Naive thymus-derived CD8-positive, alpha-beta T cell (primary cell): ENCODE results near the gene HDAC3. TPM values are rescaled to one million over a fixed set of nuclear protein-coding genes. Genes with fewer than 3 reads are reported as not detected.
"Not testable (repeated sequence)": the region's sequence is repeated elsewhere in the genome, so short reads cannot be mapped to it uniquely, and the experiment has no call there.

Experiments used
- ATAC-seq, 2 donors: fragments of 150-1000 bp; cut with Tn5 transposase in 1 of 2; sonication (Bioruptor Pico), chemical (Tn5 transposase) in 1 of 2; 1 replicate in 1 of 2; 2 replicates in 1 of 2; pipeline ENCODE4 v1.10.0; 2021; ENCODE audit warnings: mild to moderate bottlenecking in 2 of 2, moderate library complexity in 2 of 2
- POLR2A ChIA-PET: fragments of 350-600 bp; sonication (Branson Sonifier 250); formaldehyde crosslinking; loops from one replicate; lab custom pipeline; 2021; ENCODE audit warnings: antibody characterized with exemption; lab: Charles Lee
- DNase-seq, 10 donors: peaks; one replicate each; pipeline versions ENCODE4 v3.0.0 to v3.0.0-alpha.2; 2020 to 2022
- H3K27ac Mint-ChIP-seq, 10 donors: one replicate each; pipeline ENCODE4 v1.8.0; 2020 to 2022; ENCODE audit warnings: mild to moderate bottlenecking in 10 of 10, mixed read lengths in 10 of 10, moderate library complexity in 4 of 10, inconsistent platforms in 1 of 10
- H3K27me3 Mint-ChIP-seq, 5 donors: one replicate each; pipeline ENCODE4 v1.8.0; 2021 to 2022; ENCODE audit warnings: mixed read lengths in 5 of 5
- H3K36me3 Mint-ChIP-seq, 3 donors: one replicate each; pipeline ENCODE4 v1.8.0; 2020 to 2022; ENCODE audit warnings: mixed read lengths in 3 of 3, mild to moderate bottlenecking in 2 of 3, inconsistent platforms in 1 of 3
- H3K4me1 Mint-ChIP-seq, 4 donors: one replicate each; pipeline ENCODE4 v1.8.0; 2021 to 2022; ENCODE audit warnings: mixed read lengths in 4 of 4
- H3K4me3 Mint-ChIP-seq, 10 donors: one replicate each; pipeline ENCODE4 v1.8.0; 2020 to 2022; ENCODE audit warnings: mild to moderate bottlenecking in 10 of 10, mixed read lengths in 10 of 10, moderate library complexity in 6 of 10, inconsistent platforms in 1 of 10
- H3K9me3 Mint-ChIP-seq, 9 donors: one replicate each; pipeline ENCODE4 v1.8.0; 2020 to 2022; ENCODE audit warnings: mixed read lengths in 9 of 9, mild to moderate bottlenecking in 3 of 9, inconsistent platforms in 1 of 9, moderate library complexity in 1 of 9
- polyA plus RNA-seq, 3 donors: library from polyadenylated mRNA; unstranded; fragments of 300-500 nt; fragmentation: Illumina TruSeq; gene quantifications; one replicate each; pipeline ENCODE4 v1.2.3, GENCODE V29; 2021
- total RNA-seq, 8 experiments: library from RNA in 2 of 8; stranded (reverse) in 2 of 8; gene quantifications; one replicate each; pipeline ENCODE4 v1.2.3 and lab custom pipeline; 2021 to 2026

The HDAC3 gene
- total and polyA plus RNA-seq, 5 experiments from 2014 or later: 71.1 to 100 (median 85.7) TPM

- Mint-ChIP-seq H3K4me1 (peaks cover 30 to 97% (median 85%) of the 10 kb centered on the region in 4 donors), H3K27me3 (no peaks in the 10 kb centered on the region), H3K36me3 (peaks cover 0 to 17% (median 2%) of the 10 kb centered on the region in 3 donors), H3K9me3 (no peaks in the 10 kb centered on the region), H3K4me3 (peak overlapping the region; percentile 12 to 80 (median 61)), H3K27ac (peak overlapping the region; percentile 25 to 95 (median 89))
- POLR2A ChIA-PET: interaction anchor here (0.7 kb wide), 1 partner anchor 1234 kb away, joined by 3 read pairs; no protein-coding TSS in a partner anchor
- ATAC-seq (no peak), DNase-seq (no peak)
Measured at GRCh38 chr5:141611289-141611688, 25.4 kb downstream of the HDAC3 start.

- H3K4me3 Mint-ChIP-seq: peak overlapping the region in 9 of 10 donors; percentile 15 to 79 (median 57)
- POLR2A ChIA-PET: interaction anchor here (0.6 to 5.3 kb wide), 3 partner anchors 8 to 60 kb away, joined by 3 to 70 read pairs (median 4); partner anchors contain the start of gene DIAPH1
Measured at GRCh38 chr5:141609921-141610320, 26.7 kb downstream of the HDAC3 start.

GRCh38 chr5:141609044-141609443 is 27.6 kb downstream of the HDAC3 start:
- Mint-ChIP-seq H3K36me3 (peaks cover 0 to 15% (median 2%) of the 10 kb centered on the region in 3 donors), H3K4me1 (peaks cover 29 to 98% (median 86%) of the 10 kb centered on the region in 4 donors), H3K27me3 (no peaks in the 10 kb centered on the region), H3K9me3 (no peaks in the 10 kb centered on the region), H3K4me3 (peak overlapping the region in 7 of 10 donors; percentile 4 to 79 (median 66)), H3K27ac (peak overlapping the region in 9 of 10 donors; percentile 29 to 95 (median 90))
- ATAC-seq (no peak), DNase-seq (no peak)
- POLR2A ChIA-PET: interaction anchor here (0.7 to 5.3 kb wide), 5 partner anchors 9 to 74 kb away, joined by 3 to 70 read pairs (median 4); partner anchors contain the start of gene DIAPH1

More at GRCh38 chr5:141609921-141610320, 26.7 kb downstream of the HDAC3 start:
- H3K27me3 Mint-ChIP-seq, ATAC-seq, DNase-seq, H3K9me3 Mint-ChIP-seq: not testable (repeated sequence)
- Mint-ChIP-seq H3K4me1 (peaks cover 26 to 98% (median 85%) of the 10 kb centered on the region in 4 donors), H3K36me3 (peaks cover 0 to 15% (median 2%) of the 10 kb centered on the region in 3 donors), H3K27ac (peak overlapping the region; percentile 29 to 95 (median 90))

- POLR2A ChIA-PET: interaction anchor here (0.7 to 5.3 kb wide), 4 partner anchors 9 to 75 kb away, joined by 3 to 70 read pairs (median 4); partner anchors contain the start of gene DIAPH1
- Mint-ChIP-seq H3K27ac (peak overlapping the region; percentile 78 to 95 (median 90)), H3K4me1 (peaks cover 29 to 98% (median 87%) of the 10 kb centered on the region in 4 donors), H3K4me3 (peak overlapping the region; percentile 1 to 79 (median 66)), H3K36me3 (peaks cover 0 to 15% (median 2%) of the 10 kb centered on the region in 3 donors), H3K27me3 (no peaks in the 10 kb centered on the region), H3K9me3 (no peaks in the 10 kb centered on the region)
- DNase-seq (peak in 1 of 10 donors; percentile 24), ATAC-seq (no peak)
Measured at GRCh38 chr5:141608557-141608956, 28.1 kb downstream of the HDAC3 start.

GRCh38 chr5:141608046-141608445 is 28.6 kb downstream of the HDAC3 start:
- POLR2A ChIA-PET: interaction anchor here (1.4 to 5.3 kb wide), 2 partner anchors 9 to 10 kb away, joined by 4 to 70 read pairs; partner anchors contain the start of gene DIAPH1
- DNase-seq: no peak
- no peaks in the 10 kb centered on the region for H3K27me3 Mint-ChIP-seq
- H3K4me3 Mint-ChIP-seq: peak overlapping the region; percentile 1 to 79 (median 66)
- peaks cover 25 to 98% (median 86%) of the 10 kb centered on the region in 4 donors for H3K4me1 Mint-ChIP-seq
- peaks cover 0 to 11% (median 2%) of the 10 kb centered on the region in 3 donors for H3K36me3 Mint-ChIP-seq
- no peak for ATAC-seq
- no peaks in the 10 kb centered on the region for H3K9me3 Mint-ChIP-seq
- peak overlapping the region; percentile 78 to 95 (median 90) for H3K27ac Mint-ChIP-seq

- ATAC-seq (peak; percentile 96 to 98), DNase-seq (peak; percentile 27 to 90 (median 79))
- Mint-ChIP-seq H3K36me3 (peaks cover 0 to 3% (median 0%) of the 10 kb centered on the region in 3 donors), H3K27ac (peak overlapping the region; percentile 78 to 95 (median 90)), H3K4me3 (peak overlapping the region; percentile 58 to 80 (median 77)), H3K27me3 (no peaks in the 10 kb centered on the region), H3K4me1 (peaks cover 22 to 99% (median 78%) of the 10 kb centered on the region in 4 donors), H3K9me3 (no peaks in the 10 kb centered on the region)
- POLR2A ChIA-PET: interaction anchor here (0.8 to 5.3 kb wide), 7 partner anchors 8 to 1204 kb away, joined by 3 to 70 read pairs (median 5); partner anchors contain the start of genes ANKHD1, DIAPH1, FCHSD1 and HDAC3
Measured at GRCh38 chr5:141605523-141606277, 30.9 kb downstream of the HDAC3 start.

- DNase-seq (peak in 1 of 10 donors; percentile 23), ATAC-seq (peak in 1 of 2 donors; percentile 26)
- POLR2A ChIA-PET: interaction anchor here (0.6 to 4.0 kb wide), 5 partner anchors 11 to 32 kb away, joined by 3 to 42 read pairs (median 10); partner anchors contain the start of genes DIAPH1, HDAC3 and RELL2
- Mint-ChIP-seq H3K4me1 (peaks cover 27 to 99% (median 82%) of the 10 kb centered on the region in 4 donors), H3K27me3 (no peaks in the 10 kb centered on the region), H3K27ac (peak overlapping the region; percentile 78 to 97 (median 94)), H3K4me3 (peak overlapping the region; percentile 66 to 85 (median 80)), H3K36me3 (no peaks in the 10 kb centered on the region), H3K9me3 (no peaks in the 10 kb centered on the region)
Measured at GRCh38 chr5:141603923-141604717, 32.5 kb downstream of the HDAC3 start.

- H3K9me3 Mint-ChIP-seq: no peaks in the 10 kb centered on the region
- H3K4me3 Mint-ChIP-seq: peak overlapping the region; percentile 36 to 79 (median 62)
- peak overlapping the region; percentile 83 to 97 (median 94) for H3K27ac Mint-ChIP-seq
- H3K27me3 Mint-ChIP-seq: no peaks in the 10 kb centered on the region
- no peaks in the 10 kb centered on the region for H3K36me3 Mint-ChIP-seq
- POLR2A ChIA-PET: interaction anchor here (0.5 to 4.0 kb wide), 8 partner anchors 13 to 501 kb away, joined by 3 to 42 read pairs (median 6); partner anchors contain the start of genes DIAPH1, FCHSD1, HDAC3 and RELL2
- DNase-seq (peak in 1 of 10 donors; percentile 18), ATAC-seq (no peak)
- peaks cover 24 to 98% (median 80%) of the 10 kb centered on the region in 4 donors for H3K4me1 Mint-ChIP-seq
Measured at GRCh38 chr5:141602606-141603005, 34.0 kb downstream of the HDAC3 start.

- H3K4me3 Mint-ChIP-seq: peak overlapping the region in 7 of 10 donors; percentile 12 to 50 (median 39)
- ATAC-seq (peak; percentile 43 to 52), DNase-seq (no peak)
- no peaks in the 10 kb centered on the region for H3K27me3 Mint-ChIP-seq
- peaks cover 27 to 83% (median 71%) of the 10 kb centered on the region in 4 donors for H3K4me1 Mint-ChIP-seq
- H3K36me3 Mint-ChIP-seq: peaks cover 0 to 26% (median 9%) of the 10 kb centered on the region in 3 donors
- no peaks in the 10 kb centered on the region for H3K9me3 Mint-ChIP-seq
- POLR2A ChIA-PET: interaction anchor here (0.6 to 3.3 kb wide), 5 partner anchors 10 to 1478 kb away, joined by 3 to 17 read pairs (median 5); partner anchors contain the start of gene DIAPH1
- peak overlapping the region in 9 of 10 donors; percentile 18 to 95 (median 86) for H3K27ac Mint-ChIP-seq
Measured at GRCh38 chr5:141598391-141599345, 38.0 kb downstream of the HDAC3 start.

- H3K27ac Mint-ChIP-seq: peak overlapping the region in 9 of 10 donors; percentile 36 to 95 (median 77)
- H3K4me3 Mint-ChIP-seq: peak overlapping the region in 4 of 10 donors; percentile 7 to 56 (median 46)
- ATAC-seq (no peak), DNase-seq (no peak)
- peaks cover 0 to 29% (median 9%) of the 10 kb centered on the region in 3 donors for H3K36me3 Mint-ChIP-seq
- POLR2A ChIA-PET: interaction anchor here (0.6 to 3.3 kb wide), 4 partner anchors 19 to 1478 kb away, joined by 3 to 17 read pairs (median 6); partner anchors contain the start of gene DIAPH1
- no peaks in the 10 kb centered on the region for H3K27me3 Mint-ChIP-seq
- H3K4me1 Mint-ChIP-seq: peaks cover 28 to 82% (median 69%) of the 10 kb centered on the region in 4 donors
- no peaks in the 10 kb centered on the region for H3K9me3 Mint-ChIP-seq
Measured at GRCh38 chr5:141597814-141598213, 38.8 kb downstream of the HDAC3 start.
